GM12874 (cell line): ENCODE measurements around the gene PPL.

Experiments
- TF ChIP-seq, protein P1 (sequence below): IDR thresholded peaks from 2 replicates; pipeline ENCODE4 v1.5.1; 2011; ENCODE audit warnings: low read depth, mild to moderate bottlenecking, control low read depth, low read length, moderate library complexity; ENCODE audit not compliant: insufficient read depth

PPL gene

DNA sequence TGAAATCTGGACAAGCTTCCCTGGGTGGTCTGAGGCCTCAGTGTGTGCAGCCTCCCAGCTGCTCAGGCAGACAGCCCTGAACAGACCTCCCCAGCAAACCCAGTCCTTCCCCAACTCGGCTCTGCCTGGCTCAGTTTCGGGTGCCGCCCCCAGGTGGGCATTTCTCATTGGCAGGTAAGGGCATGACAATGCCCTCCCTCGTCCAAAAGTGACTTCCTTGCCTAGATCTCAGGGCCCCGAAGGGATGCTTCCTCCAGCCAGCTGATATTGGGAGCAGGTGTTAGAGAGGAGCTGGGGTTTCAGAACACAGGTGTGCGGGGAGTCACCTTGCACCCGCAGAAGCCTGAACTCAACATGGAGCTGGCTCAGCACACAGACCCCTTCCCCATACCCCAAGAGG lies 3.8 kb upstream of the PPL start:
- TF ChIP-seq, protein P1, sequence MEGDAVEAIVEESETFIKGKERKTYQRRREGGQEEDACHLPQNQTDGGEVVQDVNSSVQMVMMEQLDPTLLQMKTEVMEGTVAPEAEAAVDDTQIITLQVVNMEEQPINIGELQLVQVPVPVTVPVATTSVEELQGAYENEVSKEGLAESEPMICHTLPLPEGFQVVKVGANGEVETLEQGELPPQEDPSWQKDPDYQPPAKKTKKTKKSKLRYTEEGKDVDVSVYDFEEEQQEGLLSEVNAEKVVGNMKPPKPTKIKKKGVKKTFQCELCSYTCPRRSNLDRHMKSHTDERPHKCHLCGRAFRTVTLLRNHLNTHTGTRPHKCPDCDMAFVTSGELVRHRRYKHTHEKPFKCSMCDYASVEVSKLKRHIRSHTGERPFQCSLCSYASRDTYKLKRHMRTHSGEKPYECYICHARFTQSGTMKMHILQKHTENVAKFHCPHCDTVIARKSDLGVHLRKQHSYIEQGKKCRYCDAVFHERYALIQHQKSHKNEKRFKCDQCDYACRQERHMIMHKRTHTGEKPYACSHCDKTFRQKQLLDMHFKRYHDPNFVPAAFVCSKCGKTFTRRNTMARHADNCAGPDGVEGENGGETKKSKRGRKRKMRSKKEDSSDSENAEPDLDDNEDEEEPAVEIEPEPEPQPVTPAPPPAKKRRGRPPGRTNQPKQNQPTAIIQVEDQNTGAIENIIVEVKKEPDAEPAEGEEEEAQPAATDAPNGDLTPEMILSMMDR, result no peak

- TF ChIP-seq, protein P1, result no peak
These were observed 1.7 kb upstream of the PPL start for GRCh38 chr16:4938683-4939030.

GRCh38 chr16:4937782-4938682 lies 1.1 kb upstream of the PPL start:
- TF ChIP-seq, protein P1, result no peak

GRCh38 chr16:4936181-4936990 lies 562 bp downstream of the PPL start:
- TF ChIP-seq, protein P1, result peak; percentile 21; the same call in 1 of the 2 replicates

DNA sequence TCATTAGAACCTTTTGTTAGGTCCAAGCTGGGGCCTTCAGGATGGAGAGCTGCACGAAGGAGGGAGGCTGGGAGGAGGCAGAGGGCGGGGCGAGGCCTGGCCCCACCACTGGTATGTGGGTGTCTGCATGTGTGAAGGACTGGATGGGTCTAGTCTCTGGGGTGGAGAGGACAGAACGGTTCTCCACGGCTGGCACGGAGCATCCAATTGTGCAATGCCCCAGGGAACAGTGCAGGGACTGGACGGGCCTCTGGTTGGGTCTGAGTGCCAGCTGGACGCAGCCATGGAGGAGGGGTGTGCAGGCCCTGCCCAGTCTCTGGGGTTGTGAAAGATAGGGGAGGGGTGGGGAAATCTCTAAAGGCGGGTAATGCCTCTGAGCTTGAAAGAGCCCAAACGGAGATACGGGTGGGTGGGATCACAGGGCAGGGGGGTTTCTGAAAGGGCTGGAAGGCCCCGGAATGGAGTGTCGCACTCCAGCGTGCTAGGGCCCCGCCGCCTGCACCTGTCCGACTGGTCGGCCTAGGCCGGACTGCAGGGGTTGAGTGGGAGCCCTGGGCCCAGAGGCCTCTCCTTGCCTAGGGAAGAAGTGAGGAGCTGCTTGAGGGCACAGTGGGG lies 1.6 kb downstream of the PPL start:
- TF ChIP-seq, protein P1, result no peak

GRCh38 chr16:4934591-4934990 lies 2.4 kb downstream of the PPL start:
- TF ChIP-seq, protein P1, result no peak

- TF ChIP-seq, protein P1, result no peak
These were observed 3.0 kb downstream of the PPL start for GRCh38 chr16:4933871-4934395.
